Stimulated activated CD4-positive, alpha-beta T cell treated with anti-CD3 and anti-CD28 coated beads, Interleukin-15, amount 100 ng/mL, for 1 hour (primary cell): ENCODE results near the gene ZFAND4.
"Not testable (repeated sequence)": the region's sequence is repeated elsewhere in the genome, so short reads cannot be mapped to it uniquely, and the experiment has no call there.

Experiments
- DNase-seq, 2 donors: peaks; one replicate each; pipeline ENCODE4 v3.0.0-alpha.2; 2020; ENCODE audit warnings: low read depth in 1 of 2, low spot score in 1 of 2

The ZFAND4 gene

DNA sequence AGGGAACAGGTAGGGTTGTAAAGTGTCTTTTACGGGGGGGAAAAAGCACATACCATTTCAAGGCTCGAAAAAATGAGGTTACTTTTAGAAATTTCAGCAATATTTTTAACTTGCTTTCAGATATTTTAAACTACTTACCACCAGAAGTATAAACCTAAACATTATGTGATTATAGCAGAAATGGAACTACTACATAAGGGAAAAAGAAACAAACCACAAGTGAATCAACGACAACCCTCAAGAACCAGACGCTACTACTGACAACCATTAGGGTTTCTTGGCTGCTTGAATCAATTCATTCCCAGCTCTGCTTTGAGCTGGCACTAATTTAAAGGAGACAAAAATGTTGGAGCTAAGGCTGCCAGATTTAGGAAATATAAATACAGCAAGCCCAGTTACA is 80.1 kb downstream of the ZFAND4 start:
- DNase-seq: no peak

DNA sequence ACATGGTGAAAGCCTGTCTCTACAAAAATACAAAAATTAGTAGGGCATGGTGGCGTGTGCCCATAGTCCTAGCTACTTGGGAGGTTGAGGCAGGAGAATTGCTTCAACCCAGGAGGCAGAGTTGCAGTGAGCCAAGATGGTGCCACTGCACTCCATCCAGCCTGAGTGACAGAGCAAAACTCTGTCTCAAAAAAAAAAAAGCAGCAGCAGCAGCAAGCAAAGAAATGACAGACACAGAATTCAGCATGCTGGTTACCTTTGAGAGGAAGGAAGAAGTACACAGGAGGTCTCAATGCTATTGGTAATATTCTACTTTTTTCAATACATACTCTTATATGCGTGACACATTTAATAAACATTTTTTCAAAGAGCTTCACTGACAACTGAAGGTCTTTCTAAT is 81.3 kb downstream of the ZFAND4 start:
- DNase-seq: no peak

DNA sequence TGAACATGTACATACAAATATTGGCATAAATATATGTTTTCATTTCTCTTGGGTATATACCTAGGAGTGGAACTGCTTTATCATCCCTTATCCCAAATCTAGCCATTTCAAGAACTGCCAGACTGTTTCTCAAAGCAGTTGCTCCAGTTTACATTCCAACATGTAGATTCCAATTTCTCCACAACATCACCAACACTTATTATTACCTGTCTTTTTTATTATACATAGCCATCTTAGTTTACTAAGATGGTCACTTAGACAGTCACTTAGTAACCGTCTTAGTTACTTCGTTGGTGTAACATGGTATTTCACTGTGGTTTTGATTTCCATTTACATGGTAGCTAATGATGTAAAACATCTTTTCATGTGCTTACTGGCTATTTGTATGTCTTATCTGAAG is 82.7 kb downstream of the ZFAND4 start:
- DNase-seq: no peak

DNA sequence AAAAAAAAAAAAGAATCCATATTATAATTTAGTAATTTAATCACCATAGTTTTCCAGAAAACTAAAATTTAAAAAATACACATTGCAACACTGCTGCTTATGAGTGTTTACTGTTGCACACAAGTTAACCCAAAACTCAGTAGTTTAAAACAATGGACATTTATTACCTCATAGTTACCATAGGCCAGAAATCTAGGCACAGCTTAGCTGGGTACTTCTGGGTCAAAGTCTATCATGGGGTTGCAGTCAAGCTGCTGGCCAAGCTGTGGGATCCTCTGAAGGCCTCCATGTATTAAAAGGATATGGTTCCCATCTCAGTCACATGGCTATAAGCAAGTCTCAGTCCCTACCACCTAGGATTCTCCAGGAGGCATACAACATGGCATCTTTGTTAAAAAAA is 83.6 kb downstream of the ZFAND4 start:
- DNase-seq: no peak

DNA sequence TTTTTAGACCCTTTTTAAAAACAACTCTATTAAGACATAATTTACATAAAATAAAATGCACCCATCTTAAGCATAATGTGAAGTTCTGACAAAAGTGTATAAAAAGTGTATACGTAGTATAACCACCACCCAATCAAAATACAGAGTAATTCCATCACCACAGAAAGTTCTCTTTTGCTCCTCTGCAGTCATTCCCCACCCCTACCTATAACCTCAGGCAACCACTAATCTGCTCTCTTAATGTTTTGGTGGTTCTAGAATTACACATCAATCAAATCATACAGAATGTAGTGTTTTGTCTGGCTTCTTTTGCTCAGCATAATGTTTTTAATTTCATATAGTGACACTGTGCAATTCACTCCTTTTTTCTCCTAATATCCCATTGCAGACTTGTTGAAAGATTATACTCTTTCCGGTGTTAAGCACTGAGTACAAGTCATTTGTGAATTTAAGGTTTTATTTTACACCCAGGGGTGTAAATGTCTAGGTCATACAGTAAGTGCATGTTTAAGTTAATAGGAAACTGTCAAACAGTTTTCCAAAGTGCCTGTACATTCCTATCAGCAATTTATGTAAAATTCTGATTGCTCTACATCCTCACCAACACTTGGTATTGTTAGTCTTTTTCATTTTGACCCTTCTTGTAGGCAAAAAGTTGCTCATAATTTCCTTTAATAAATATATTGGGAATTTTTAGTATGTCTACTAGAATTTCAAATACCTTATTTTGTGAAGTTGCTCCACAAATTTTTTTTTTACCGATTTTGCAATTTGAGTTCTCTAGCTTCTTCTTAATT is 86.3 kb downstream of the ZFAND4 start:
- no peak for DNase-seq

DNA sequence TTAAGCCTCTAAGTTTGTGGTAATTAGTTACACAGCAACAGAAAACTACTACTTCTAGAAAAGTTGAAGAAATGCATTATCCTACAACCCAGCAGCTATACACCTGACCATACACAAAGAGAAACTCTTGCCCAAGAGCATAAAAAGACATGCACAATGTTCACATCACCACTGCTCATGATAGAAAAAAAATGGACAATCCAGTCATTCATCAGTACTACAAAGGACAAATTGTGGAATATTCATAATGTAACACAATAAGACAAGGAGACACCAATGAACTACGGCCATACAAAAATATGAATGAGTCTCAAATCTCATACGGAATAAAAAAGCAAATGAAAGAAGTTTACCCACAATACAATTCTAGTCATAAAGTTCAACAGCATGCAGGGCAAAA is 87.4 kb downstream of the ZFAND4 start:
- DNase-seq: no peak

DNA sequence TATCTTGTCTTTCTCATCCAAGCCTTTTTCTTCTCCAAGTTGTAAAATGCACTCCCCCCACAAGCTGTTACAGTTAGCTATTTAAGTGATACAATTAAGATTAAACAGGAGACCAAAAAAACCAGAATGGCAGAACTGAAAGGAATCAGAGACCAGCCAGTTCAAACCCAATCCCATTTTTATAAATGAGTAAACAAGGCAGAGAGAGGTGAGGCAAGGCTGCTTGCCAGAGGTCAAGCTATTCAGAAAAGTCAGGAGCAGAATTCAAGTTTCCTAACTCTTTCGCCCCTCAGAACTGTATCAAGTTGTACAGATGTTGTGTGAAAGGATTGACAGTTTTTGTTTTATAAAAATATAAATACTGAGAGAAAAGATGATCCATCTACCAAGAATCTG is 90.2 kb downstream of the ZFAND4 start:
- DNase-seq: no peak

DNA sequence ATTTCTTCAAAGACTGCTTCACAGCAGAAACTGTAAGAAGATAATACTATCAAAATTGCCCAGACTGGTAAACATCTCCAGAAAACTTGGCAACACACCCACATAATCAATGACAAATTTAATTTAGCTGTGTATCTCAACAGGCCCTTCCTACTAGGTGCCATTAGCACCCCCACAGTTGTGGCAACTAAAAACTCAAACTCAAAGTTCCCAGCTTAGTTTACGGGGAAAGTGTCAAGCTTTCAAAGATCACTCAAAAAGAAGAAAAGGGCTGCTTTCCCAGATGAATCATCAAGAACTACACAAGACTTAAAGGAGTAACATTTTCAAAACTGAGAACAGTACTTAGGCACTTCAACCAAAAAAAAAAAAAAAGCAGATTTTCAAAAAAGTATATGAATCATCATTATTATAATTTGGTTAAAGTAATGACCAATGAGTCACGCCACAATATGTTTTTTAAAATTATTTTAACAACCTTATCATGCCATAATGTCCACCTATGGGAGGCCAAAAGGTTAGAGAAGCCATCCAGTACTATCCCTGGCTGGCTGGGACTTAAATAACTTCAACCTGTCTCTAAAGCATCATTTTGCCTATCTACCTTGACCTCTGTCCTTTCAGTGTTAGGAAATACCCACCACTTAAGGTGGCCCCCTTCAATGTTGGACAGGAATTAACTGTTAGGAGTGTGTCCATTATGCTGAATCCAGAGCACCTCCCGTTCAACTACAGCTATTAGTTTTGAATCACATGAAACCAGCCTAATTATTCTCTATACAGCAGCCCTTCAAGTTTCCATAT is 90.8 kb downstream of the ZFAND4 start:
- DNase-seq: no peak

DNA sequence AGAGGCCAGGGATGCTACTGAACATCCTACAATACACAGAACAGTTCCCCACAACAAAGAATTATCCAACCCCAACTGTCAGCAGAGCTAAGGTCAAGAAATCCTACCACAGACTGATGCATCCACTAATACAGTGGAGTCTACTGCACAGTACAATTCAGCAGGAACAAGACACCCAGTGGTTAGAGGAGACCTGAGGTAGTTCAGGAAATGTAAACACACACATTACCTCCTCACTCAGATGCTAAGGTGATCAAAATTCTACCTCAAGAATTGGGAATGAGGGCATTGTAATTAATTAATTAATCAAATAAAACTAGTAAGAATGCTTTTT is 91.4 kb downstream of the ZFAND4 start:
- DNase-seq: no peak

DNA sequence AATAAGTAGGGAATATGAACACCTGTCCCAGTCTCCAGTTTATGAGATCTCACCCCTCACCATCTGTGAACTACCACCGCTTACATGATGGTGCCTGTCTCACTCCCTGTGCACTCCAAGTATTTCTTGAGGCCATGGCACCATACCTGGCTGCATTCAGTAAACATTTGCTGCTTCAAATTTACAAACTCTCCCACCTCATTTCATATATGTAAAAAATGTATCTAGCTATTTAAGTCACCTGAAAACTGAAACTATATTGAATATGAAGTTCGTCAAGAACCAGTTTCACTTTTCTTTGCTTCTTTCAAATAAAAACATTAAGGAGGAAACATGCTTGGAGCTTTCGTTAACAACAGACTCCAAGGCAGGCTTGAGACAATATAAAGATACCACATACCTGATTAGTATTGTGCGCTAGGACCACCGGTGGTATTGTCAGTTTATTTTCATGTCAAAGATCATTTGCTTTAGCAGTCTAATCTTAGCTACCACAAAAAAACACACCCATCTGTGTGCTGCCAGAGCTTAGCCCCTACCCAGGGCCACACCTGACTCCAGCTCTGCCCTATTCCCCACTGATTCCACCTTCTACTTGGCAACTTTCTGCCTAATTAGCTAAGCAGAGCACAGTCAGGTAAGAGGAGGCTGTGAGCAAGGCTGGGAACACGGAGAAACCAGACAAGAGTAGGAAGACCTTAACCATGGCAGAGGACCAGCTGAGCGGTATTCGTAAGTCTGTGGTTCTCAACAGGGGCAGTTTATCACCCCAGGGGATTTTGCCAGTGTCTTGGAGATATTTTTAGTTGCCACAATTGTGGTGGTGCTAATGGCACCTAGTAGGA is 92.0 kb downstream of the ZFAND4 start:
- DNase-seq: no peak

DNA sequence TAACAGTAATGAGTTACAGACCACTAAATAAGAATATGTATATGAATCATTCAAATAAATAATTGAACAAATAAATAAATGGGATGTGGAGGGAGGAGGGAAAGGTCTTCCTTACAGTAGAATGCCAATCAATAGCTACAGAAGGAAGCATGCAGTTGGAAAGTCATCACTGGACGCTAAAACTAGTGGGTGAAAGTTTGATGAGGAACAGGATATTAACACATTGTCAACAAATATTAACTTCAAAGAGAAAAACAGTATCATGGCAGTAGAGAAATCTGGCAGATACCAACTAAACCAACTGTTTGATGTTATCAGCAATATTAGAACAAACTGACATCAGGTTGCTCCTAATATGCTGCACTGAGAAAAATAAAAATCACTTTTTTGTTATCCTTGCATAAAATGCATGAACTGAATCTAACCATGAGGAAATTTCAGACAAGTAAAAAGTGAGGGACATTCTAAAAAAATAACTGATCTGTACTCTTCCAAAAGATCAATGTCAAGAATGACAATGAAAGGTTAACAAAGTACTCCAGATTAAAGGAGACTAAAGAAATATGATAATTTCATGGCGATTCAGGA is 94.1 kb downstream of the ZFAND4 start:
- no peak for DNase-seq

DNA sequence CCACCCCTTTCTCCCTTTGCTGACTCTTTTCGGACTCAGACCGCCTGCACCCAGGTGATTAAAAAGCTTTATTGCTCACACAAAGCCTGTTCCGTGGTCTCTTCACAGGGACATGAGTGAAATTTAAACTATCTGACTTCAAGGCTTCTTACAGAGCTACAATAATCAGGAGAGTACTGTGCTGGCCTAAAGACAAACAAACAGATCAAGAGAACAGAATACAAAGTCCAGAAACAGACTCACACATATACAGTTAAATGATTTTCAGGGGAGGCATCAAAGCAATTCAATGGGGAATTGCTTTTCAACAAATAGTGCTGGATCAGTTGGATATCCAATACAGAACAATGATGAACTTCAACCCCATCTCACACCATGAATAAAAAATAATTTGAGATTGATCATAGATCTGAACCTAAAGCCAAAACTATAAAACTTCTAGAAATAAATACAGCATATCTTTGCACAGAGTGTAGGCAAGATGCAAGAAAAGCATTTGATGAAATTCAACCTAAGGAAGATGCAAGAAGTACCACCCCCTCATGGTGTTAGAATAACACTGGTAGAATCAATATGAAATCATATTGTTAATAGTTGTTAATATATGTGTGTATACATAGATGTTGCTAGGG is 96.5 kb downstream of the ZFAND4 start:
- DNase-seq: no peak

DNA sequence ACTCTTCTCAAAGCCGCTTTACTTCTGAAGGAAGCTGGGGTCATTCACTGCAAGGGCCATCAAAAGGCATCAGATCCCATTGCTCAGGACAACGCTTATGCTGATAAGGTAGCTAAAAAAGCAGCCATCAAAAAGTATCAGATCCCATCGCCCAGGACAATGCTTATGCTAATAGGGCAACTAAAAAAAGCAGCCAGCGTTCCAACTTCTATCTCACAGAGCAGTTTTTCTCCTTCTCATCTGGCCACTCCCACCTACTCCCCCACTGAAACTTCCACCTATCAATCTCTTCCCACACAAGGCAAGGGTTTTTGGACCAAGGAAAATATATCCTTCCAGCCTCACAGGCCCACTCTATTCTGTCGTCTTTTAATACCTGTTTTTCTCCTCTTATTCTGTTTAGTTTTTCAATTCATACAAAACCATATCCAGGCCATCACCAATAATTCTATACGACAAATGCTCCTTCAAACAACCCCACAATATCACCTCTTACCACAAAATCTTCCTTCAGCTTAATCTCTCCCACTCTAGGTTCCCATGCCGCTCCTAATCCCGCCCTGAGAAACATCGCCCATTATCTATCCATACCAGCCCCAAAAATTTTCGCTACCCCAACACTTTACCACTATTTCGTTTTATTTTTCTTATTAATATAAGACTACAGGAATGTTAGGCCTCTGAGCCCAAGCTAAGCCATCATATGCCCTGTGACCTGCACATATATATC is 97.4 kb downstream of the ZFAND4 start:
- DNase-seq: not testable (repeated sequence)

DNA sequence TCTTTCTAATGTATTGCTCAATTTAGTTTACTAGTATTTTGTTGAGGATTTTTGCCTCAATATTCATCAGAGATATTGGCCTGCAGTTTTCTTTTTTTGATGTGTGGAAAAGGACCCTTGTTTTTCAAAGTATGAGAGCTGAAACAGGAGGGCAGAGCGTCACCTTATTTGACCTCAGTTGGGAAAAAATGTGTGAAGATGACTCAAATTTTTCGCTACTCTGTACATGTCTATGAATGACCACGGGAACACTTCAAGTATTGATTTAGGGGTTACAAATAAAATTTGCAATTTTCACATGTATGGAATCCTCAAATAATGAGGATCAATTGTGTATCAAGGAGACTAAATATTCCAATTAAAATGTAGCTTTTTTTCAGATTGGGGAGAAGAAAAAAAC is 103.1 kb downstream of the ZFAND4 start:
- DNase-seq: no peak

DNA sequence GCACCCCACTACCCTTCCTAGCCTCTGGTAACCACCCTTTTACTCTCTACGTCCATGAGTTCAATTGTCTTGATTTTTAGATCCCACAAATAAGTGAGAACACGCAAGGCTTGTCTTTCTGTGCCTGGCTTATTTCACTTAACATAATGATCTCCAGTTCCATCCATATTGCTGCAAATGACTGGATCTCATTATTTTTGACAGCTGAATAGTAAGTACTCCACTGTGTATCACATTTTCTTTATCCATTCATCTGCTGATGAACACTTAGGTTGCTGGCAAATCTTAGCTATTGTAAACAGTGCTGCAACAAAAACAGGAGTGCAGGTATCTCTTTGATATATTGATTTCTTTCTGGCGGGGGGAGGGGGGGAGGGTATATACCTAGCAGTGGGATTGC is 106.2 kb downstream of the ZFAND4 start:
- no peak for DNase-seq
